GM18868 (cell line): Measurements from ENCODE around the gene OR10P1.
"Not testable (repeated sequence)": the region's sequence is repeated elsewhere in the genome, so short reads cannot be mapped to it uniquely, and the experiment has no call there.

Experiments used
- ATAC-seq: cut with Tn5 transposase; IDR thresholded peaks from one replicate; pipeline ENCODE4 v1.9.1; 2021; ENCODE audit warnings: mild to moderate bottlenecking, moderate library complexity; ENCODE audit not compliant: unreplicated experiment

OR10P1 gene

DNA sequence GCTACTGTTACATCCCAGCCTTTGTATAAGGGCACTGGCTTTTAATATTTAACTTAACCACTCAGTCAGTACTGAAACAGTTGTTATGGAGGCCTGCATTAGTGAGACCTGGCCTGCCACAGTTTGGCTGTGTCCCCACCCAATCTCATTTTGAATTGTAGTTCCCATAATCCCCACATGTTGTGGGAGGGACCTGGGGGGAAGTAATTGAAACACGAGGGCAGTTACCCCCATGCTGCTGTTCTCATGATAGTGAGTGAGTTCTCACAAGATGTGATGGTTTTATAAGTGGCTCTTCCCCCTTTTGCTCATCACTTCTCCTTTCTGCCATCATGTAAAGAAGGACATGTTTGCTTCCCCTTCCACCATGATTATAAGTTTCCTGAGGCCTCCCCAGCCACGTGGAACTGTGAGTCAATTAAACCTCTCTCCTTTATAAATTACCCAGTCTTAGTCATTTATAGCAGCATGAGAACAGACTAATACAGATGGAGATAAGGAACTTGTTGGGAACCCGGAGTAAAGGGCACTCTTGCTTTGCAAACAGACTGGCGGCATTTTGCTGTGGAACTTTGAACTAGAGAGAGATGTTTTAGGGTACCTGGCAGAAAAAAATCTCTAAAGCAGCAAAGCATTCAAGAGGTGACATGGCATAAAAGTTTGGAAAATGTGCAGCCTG lies 14.1 kb downstream of the OR10P1 start:
- ATAC-seq, result not testable (repeated sequence)

DNA sequence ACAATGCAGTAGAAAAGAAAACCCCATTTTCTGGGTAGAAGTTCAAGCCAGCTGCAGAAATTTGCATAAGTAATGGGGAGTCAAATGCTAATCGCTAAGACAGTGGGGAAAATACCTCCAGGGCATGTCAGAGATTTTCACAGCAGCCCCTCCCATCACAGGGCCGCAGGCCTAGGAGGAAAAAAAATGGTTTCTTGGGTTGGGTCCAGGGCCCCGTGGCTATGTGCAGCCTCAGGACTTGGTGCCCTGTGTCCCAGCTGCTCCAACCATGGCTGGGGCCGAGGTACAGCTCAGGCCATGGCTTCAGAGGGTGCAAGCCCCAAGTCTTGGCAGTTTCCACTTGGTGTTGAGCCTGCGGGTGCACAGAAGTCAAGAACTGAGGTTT lies 14.6 kb downstream of the OR10P1 start:
- no peak for ATAC-seq

- no peak for ATAC-seq
These were observed 15.7 kb downstream of the OR10P1 start for GRCh38 chr12:55652352-55652751.

GRCh38 chr12:55653031-55653430 lies 16.3 kb downstream of the OR10P1 start:
- ATAC-seq, result no peak

GRCh38 chr12:55654511-55655214 lies 18.0 kb downstream of the OR10P1 start:
- no peak for ATAC-seq

DNA sequence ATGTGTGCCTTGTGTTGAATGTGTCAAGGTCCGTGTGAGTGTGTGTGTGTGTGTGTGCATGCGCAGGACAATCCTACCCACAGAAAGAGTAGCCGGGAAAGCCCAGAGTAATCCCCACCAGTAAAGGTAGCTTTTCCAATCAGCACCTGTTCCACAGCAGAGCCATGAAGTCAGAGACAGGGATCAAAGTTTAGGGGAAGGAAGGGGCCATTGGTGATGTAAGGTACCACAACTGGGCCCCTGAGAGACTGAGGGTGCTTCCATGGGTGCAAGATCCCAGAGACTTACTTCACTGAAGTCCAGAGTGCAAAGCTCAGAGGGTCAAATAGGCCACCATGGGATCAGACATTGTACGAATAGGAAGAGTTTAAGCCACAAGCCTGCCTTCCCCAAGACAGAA lies 20.5 kb downstream of the OR10P1 start:
- ATAC-seq, result no peak

GRCh38 chr12:55658212-55658611 lies 21.5 kb downstream of the OR10P1 start:
- no peak for ATAC-seq

DNA sequence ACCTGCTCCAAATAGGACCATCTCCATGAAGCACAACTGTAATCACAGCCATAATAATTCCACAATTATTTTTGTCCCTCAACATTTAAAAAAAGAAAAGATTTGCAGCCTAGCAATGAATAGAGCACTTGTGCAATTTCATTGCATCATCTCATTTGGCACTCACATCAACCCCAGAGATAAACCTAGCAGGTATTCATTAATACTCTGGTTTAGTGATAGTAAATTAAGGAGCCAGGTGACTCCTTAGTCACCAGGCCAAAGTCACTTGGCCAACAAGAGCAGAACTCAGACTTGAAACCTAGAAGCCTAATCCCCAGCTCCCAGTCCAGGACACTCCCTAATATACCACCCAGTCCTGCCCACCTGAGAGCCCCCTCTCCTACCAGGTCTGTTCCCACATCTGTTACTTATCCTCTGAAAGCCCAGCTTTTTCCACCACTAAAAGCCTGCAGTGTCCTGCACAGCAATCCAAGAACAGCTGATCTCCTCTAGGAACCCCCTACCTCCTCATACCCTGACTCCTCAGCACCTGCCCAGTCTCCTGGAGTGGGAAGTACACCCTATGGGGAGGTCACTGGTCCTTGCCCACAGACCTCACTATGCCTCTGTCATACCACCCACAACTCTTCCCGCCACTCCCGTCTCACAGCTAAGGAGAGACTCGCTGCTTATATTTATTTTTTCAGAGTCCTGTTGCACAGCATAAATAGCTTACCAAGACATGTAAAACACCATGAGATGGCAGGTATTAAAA lies 22.1 kb downstream of the OR10P1 start:
- no peak for ATAC-seq

GRCh38 chr12:55659486-55660385 lies 23.0 kb downstream of the OR10P1 start:
- ATAC-seq, result peak; percentile 64

DNA sequence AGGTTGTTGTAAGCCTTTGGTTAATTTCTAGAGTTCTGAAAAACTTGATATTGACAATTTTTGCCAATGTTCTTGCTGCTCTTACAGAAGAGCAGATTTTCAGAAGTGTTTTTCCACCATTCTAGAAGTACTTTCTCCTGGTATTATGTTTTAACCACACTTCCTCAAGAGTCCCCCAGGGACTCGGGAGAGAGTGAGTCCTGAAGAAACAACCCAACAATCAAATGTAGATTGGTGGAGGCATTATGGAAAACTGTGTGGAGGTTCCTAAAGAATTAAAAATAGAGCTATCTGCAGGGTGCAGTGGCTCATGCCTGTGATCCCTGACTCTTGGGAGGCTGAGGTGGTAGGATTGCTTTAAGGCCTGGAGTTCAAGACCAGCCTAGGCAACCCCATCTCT lies 26.7 kb downstream of the OR10P1 start:
- ATAC-seq, result no peak

GRCh38 chr12:55664826-55665225 lies 28.1 kb downstream of the OR10P1 start:
- no peak for ATAC-seq

- no peak for ATAC-seq
These were observed 29.8 kb downstream of the OR10P1 start for GRCh38 chr12:55666508-55666907.

GRCh38 chr12:55670276-55670675 lies 33.6 kb downstream of the OR10P1 start:
- ATAC-seq, result no peak

GRCh38 chr12:55671746-55672145 lies 35.1 kb downstream of the OR10P1 start:
- ATAC-seq, result no peak

GRCh38 chr12:55673638-55674037 lies 36.9 kb downstream of the OR10P1 start:
- ATAC-seq, result peak; percentile 99

DNA sequence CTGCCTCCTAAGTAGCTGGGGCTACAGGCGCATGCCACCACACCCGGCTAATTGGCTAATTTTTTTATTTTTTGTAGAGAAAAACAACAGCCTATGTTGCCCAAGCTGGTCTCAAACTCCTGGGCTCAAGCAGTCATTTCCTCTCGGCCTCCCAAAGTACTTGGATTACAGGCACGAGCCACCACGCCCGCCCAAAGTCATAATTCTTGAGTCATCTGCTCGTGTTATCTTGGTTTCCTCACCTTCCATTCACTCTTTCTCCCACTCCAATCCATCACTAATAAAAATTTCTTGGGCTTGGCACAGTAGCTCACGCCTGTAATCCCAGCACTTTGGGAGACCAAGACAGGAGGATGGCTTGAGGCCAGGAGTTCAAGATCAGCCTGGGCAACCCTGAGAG lies 39.0 kb downstream of the OR10P1 start:
- ATAC-seq, result no peak

GRCh38 chr12:55676707-55677106 lies 40.0 kb downstream of the OR10P1 start:
- ATAC-seq, result no peak

GRCh38 chr12:55679691-55680090 lies 43.0 kb downstream of the OR10P1 start:
- no peak for ATAC-seq

GRCh38 chr12:55681142-55682077 lies 44.7 kb downstream of the OR10P1 start:
- ATAC-seq, result peak; percentile 52
